VCaP (cell line): ENCODE measurements around the gene TMEM132E.
A peak's percentile ranks its signal among the peaks of the same experiment; 100 is the strongest.

Source experiments
- H3K27ac ChIP-seq: fragments of 450-650 bp; 2 replicates; pipeline ENCODE4 v1.5.1; 2017
- TF ChIP-seq, protein P1 (sequence below): fragments of 450-650 bp; conservative IDR thresholded peaks from 2 replicates; pipeline ENCODE4 v1.5.1; 2017; ENCODE audit warnings: mild to moderate bottlenecking, moderate library complexity

TMEM132E gene

DNA sequence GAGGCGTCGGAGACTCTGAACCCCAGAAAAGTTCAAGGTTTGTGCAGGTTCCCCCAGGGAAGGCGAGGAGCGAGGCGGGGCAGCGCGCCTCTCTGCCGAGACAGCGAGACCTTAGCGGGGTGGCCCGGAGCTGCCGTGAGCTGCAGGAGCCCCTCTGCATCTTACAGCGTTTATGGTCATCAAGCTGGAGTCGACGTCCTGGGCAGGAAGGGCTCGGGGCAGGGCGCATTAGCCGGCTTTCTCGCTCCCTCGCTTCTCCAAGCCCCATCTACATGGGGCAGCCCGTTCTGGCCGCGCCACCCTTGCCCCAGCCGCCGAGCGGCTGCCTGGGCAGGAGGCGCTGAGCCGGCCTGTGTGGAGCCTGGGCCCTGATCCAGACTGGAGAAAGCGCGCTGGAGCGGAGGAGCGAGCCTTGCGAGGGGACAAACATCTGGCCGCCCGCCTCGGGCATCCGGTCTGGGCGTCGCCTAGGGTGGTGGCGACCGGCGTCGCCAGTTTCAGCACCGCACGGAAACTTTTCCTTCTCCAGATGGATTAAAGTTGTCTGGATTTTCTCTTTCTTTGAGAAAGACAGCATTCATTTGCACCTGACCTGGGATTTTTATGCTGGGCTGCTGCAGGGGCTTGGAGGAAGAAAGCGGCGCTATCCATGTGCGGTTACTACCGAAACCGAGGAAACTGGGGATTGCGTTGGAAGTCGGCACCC, 750 bp downstream of the TMEM132E start:
- H3K27ac ChIP-seq, result peak overlapping the region; percentile 50; the same call in 1 of the 2 replicates
- TF ChIP-seq, protein P1, sequence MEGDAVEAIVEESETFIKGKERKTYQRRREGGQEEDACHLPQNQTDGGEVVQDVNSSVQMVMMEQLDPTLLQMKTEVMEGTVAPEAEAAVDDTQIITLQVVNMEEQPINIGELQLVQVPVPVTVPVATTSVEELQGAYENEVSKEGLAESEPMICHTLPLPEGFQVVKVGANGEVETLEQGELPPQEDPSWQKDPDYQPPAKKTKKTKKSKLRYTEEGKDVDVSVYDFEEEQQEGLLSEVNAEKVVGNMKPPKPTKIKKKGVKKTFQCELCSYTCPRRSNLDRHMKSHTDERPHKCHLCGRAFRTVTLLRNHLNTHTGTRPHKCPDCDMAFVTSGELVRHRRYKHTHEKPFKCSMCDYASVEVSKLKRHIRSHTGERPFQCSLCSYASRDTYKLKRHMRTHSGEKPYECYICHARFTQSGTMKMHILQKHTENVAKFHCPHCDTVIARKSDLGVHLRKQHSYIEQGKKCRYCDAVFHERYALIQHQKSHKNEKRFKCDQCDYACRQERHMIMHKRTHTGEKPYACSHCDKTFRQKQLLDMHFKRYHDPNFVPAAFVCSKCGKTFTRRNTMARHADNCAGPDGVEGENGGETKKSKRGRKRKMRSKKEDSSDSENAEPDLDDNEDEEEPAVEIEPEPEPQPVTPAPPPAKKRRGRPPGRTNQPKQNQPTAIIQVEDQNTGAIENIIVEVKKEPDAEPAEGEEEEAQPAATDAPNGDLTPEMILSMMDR, result no peak

DNA sequence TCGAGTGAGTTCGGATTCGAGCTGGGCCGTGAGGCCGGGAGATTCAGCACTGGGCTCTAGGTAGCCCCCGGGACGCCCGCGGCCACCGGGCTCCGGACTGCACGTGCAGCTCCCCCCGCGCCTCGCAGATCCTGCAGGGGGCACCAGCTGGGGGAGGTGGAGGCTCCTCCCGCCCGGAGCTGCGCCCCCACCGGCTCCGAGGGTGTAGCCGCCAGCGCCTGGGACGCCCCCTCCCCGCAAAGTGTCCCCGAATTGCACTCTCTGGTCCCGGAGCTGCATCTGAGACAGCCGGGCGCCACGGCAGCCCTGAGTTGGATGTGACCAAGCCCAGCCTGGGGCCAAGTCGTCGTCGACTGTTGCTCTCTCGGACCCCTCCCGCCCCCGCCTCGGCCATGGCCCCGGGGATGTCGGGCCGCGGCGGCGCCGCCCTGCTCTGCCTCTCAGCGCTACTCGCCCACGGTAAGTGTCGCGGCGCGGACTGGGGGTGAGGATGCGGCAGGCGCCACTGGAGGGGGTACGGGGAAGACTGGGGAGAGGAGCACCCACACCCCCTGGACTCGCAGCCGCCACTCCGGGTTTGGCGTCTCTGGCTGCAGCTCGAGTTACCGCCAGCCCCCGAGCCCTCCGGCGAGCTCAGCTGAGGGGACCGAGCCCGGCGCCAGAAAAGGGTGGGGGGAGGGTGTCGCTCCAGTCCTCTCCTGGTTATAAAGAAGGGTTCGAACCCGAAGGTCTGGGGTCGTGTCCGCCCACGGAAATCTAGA, 1.5 kb downstream of the TMEM132E start:
- TF ChIP-seq, protein P1, result peak; percentile 23; the same call in 1 of the 2 replicates
- H3K27ac ChIP-seq, result no peak overlapping the region; the same call in 1 of the 2 replicates

DNA sequence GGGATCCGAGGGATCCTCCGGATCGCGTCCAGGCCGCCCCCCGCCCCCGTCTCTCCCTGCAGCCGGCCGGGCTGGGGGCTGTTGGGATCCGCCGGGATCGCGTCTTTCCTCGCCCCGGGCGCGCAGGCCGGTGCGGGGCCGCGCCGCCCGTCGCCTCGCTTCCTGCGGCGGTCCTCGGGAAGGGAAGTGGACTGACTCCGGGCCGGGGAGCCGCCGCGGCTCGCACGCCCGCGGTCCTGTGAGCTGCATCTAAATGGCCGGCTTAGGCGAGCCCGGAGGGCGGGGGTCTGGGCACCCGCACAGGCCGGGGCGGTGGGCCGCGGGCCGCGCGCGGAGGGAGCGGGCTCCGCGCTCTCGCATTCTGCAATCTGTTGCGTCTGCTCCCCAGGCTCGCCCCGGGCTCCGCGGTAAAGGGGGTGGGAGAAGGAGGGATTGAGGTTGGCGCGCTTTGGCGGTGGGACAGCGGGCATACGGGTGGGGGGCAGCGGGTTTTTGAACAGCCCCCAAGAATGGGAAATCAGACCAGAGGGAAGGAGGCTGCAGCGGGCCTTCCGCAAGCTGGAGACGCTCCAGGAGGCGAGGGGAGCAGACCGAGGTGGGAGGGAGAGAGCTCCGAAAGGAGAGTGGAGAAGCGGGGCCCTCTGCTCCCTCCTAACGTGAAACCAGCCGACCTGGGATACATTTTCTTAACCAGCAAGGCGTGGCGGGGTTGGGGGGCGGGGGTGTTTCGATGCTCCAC, 2.2 kb downstream of the TMEM132E start:
- TF ChIP-seq, protein P1, result no peak
- no peak overlapping the region for H3K27ac ChIP-seq

DNA sequence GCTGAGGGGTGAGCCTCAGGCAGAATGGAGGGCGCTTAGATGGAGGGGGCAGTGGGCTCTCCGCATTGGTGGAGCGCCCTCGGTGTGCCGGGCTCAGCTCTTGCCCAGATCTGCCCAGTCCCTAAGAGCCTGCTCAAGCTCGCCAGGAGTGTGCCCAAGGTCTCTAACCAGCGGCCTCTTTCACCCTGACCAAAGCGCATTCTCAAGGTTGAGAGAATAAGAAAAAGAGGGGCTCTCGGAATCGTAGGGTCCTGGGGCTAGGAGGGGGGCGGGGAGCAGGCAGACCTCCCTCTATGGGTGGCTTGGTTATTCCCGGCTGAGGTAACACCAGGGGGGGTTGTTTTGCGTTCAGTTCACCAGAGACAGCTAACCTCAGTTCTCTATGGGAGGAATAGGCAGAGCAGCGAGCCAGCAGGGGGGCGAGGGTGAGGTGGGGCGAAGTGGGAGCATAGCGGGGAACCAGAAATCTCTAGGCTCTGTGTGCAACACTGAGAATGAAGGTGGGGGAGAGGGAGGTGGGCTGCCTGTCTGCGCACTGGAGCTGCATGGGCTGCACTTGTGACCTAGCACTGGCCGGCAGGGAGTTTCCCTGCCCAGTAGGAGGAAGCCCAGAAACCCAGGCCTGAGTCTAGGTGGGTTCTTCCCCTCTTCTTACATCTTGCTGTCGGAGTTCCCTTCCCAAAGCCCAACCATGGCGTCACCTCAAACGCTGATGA, 3.0 kb downstream of the TMEM132E start:
- no peak overlapping the region for H3K27ac ChIP-seq
- TF ChIP-seq, protein P1, result no peak; the same call in 1 of the 2 replicates

DNA sequence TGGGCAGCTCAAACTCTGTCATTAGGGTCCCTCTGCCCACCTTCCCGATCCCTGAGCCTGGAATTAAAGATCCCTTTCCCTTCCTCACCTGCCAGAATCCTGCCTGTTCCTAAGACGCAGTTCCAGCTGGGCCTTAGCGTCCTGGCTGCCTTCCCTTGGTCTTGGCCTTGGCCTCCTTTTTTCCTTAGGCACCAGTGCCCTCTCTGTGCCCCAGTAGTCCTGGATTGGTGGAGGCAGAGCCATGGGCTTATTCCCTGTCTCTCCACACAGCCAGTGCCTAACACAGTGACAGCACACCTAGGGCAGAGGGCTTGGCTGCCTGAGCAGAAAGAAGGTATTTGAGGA, 3.5 kb downstream of the TMEM132E start:
- H3K27ac ChIP-seq, result no peak overlapping the region
- TF ChIP-seq, protein P1, result no peak

DNA sequence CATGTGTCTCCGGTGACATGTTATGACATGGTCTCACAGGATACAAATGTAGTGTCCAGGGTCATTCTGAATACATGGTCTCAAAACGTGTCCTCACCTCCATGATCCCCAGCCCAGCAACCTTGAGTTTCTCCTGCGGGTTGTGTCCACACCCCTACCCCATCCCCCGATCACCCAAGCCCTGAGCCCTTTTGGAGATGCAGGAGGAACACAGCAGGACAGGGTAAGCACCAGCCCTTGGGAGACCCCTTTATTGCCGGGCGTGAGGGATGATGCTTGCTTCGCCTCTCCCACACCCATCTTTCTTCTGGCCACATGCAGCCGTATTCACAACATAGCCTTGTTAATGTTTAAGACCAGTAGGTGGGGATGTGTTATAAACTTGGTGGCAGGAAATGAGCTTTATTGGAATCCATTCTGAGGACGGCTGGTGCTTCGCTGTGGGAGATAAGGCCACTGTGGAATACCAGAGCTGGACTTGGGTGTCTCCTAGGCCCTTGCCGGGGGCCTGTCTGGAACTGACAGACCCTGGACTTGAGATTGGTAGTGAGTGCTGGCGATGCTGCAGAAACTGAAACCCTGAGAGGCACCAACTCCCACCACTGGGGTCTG, 5.5 kb downstream of the TMEM132E start:
- TF ChIP-seq, protein P1, result peak; percentile 82
- H3K27ac ChIP-seq, result no peak overlapping the region
